Measurements from ENCODE around the gene WWOX.

The WWOX gene

DNA sequence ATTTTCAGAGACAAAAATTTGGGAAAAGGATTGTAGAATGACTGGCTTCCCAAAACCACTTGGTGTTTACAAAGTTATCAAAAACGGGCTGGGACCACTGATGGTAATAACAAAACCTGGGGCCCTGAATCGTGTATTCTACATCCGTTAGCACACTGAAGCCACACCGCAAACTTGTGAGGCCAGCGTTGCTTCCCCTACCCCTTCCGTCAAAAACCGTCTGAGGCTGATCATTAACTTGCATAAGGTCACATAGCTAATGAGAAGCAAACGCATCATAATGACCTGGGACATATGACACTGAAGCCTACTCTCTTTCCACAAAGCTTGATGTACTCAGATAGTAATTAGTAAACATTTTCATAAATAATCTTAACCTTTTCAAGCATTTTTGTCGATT is 796.8 kb downstream of the WWOX start:
- no peak overlapping the region for H3K9ac ChIP-seq (ENCODE audit: low read depth in 1 of 2, low read length in 2 of 2)
- H3K27me3 ChIP-seq (ENCODE audit: control insufficient read depth in 2 of 2, insufficient read depth in 2 of 2, low read length in 2 of 2) = no peaks in the 10 kb centered on the region
- H3K36me3 ChIP-seq (ENCODE audit: control insufficient read depth in 2 of 2, insufficient read depth in 2 of 2, low read length in 2 of 2) = no peaks in the 10 kb centered on the region
- no peaks in the 10 kb centered on the region for H3K4me1 ChIP-seq (ENCODE audit: control insufficient read depth in 2 of 2, insufficient read depth in 2 of 2, low read length in 2 of 2)
- H3K4me3 ChIP-seq (ENCODE audit: low read length in 2 of 2) = no peak overlapping the region
- no peaks in the 10 kb centered on the region for H3K9me3 ChIP-seq (ENCODE audit: control insufficient read depth in 2 of 2, low read length in 2 of 2)
- no peak overlapping the region for H3K27ac ChIP-seq (ENCODE audit: low read depth in 2 of 2, low read length in 2 of 2)

DNA sequence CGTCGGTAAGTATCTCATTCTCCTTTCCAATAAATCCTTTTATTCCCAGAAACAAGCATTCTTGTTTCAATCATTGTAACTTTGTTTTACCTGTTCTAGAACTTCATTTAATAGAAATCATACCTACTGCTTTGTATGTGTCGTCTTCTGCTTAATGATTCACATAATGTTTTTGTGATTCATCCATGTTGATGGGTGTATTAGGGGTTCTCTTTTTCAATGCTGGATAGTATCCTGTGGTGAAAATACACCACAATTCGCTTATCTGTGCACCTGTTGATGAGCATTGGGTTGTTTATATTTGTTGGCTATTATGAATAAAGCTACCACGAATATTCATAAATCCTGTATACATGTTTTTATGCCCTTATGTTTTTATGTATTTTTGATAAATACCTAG is 797.8 kb downstream of the WWOX start:
- Histone ChIP-seq H3K4me3 (ENCODE audit: low read length in 2 of 2) (no peak overlapping the region), H3K36me3 (ENCODE audit: control insufficient read depth in 2 of 2, insufficient read depth in 2 of 2, low read length in 2 of 2) (no peaks in the 10 kb centered on the region), H3K27me3 (ENCODE audit: control insufficient read depth in 2 of 2, insufficient read depth in 2 of 2, low read length in 2 of 2) (no peaks in the 10 kb centered on the region), H3K9ac (ENCODE audit: low read depth in 1 of 2, low read length in 2 of 2) (no peak overlapping the region), H3K4me1 (ENCODE audit: control insufficient read depth in 2 of 2, insufficient read depth in 2 of 2, low read length in 2 of 2) (no peaks in the 10 kb centered on the region), H3K27ac (ENCODE audit: low read depth in 2 of 2, low read length in 2 of 2) (no peak overlapping the region), H3K9me3 (ENCODE audit: control insufficient read depth in 2 of 2, low read length in 2 of 2) (no peaks in the 10 kb centered on the region)

DNA sequence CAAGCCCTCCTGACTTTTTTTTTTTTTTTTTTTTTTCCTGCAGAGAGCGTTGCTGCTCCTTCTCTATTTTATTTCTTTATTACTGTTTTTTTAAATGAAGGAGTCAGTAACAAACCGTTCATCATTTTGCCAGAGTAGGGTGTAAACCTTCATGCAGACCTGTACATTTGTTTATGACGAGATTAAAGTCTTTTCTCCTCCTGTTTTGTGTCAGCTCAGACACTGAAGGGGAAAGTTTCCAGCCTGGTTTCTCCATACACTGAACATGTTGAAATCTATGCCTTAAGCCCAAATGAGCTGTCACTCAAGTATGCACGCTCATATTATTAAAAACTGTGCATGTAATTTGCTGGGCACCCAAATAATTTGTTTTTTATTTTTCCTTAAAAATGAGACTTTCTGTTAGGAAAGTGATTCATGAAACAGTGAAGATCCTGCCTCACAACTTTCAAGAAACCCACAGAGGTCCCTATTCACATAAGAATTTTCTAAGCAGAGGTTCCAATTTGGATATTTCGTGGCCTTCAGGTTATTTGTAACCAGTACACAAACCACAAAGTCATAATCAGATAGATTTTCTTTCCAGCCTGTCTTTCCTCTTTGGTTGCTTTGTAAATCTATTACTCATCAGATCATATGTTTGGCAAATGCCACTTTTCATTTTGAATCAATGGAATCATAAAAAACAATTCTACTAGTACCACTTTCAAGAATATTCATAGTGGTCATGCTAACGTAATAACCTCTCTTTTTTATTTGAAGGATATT is 800.8 kb downstream of the WWOX start:
- Histone ChIP-seq H3K4me3 (ENCODE audit: low read length in 2 of 2) (no peak overlapping the region), H3K9me3 (ENCODE audit: control insufficient read depth in 2 of 2, low read length in 2 of 2) (no peaks in the 10 kb centered on the region), H3K9ac (ENCODE audit: low read depth in 1 of 2, low read length in 2 of 2) (no peak overlapping the region), H3K27ac (ENCODE audit: low read depth in 2 of 2, low read length in 2 of 2) (no peak overlapping the region), H3K36me3 (ENCODE audit: control insufficient read depth in 2 of 2, insufficient read depth in 2 of 2, low read length in 2 of 2) (no peaks in the 10 kb centered on the region), H3K27me3 (ENCODE audit: control insufficient read depth in 2 of 2, insufficient read depth in 2 of 2, low read length in 2 of 2) (no peaks in the 10 kb centered on the region), H3K4me1 (ENCODE audit: control insufficient read depth in 2 of 2, insufficient read depth in 2 of 2, low read length in 2 of 2) (no peaks in the 10 kb centered on the region)

DNA sequence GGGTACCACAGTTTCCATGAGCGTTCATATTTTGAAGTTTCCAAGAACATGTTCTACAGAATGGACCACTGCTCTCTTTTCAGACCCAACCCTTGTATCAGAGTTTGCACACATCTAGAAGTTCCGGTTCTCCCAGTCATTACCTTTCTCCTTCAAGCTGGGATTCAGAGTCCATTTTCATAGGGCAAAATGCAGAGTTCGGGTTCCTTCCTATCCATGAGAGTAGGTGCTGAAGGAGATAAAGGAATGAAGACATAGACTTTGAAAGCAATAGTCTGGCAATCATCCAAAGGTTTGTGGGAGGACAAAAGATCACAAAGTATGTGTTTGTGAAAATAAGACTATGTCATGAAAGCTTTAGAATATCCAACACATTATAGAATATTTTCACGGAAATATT is 801.5 kb downstream of the WWOX start:
- H3K9me3 ChIP-seq (ENCODE audit: control insufficient read depth in 2 of 2, low read length in 2 of 2) = no peaks in the 10 kb centered on the region
- H3K27ac ChIP-seq (ENCODE audit: low read depth in 2 of 2, low read length in 2 of 2) = no peak overlapping the region
- no peaks in the 10 kb centered on the region for H3K36me3 ChIP-seq (ENCODE audit: control insufficient read depth in 2 of 2, insufficient read depth in 2 of 2, low read length in 2 of 2)
- no peaks in the 10 kb centered on the region for H3K27me3 ChIP-seq (ENCODE audit: control insufficient read depth in 2 of 2, insufficient read depth in 2 of 2, low read length in 2 of 2)
- H3K9ac ChIP-seq (ENCODE audit: low read depth in 1 of 2, low read length in 2 of 2) = no peak overlapping the region
- no peaks in the 10 kb centered on the region for H3K4me1 ChIP-seq (ENCODE audit: control insufficient read depth in 2 of 2, insufficient read depth in 2 of 2, low read length in 2 of 2)
- H3K4me3 ChIP-seq (ENCODE audit: low read length in 2 of 2) = no peak overlapping the region

DNA sequence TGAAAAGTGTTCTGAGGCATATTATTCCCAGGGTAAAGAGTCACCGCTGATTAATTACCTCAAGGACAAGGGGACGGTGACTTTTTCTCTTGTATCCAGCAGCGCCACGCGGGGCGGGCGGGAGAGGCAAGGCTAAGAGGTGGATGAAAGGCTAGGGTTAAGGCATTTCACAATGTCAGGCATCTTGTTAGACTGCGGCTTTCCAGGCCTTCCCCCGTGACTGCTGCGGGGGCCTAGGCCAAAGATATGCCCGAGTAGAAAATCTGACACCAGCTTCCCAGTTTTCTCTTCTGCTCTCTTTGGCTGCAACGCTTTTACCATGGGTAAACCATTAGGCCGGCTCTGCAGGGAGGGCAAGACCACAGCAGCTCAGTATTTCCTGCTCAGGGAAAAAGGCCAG is 802.9 kb downstream of the WWOX start:
- Histone ChIP-seq H3K9ac (ENCODE audit: low read depth in 1 of 2, low read length in 2 of 2) (no peak overlapping the region), H3K27me3 (ENCODE audit: control insufficient read depth in 2 of 2, insufficient read depth in 2 of 2, low read length in 2 of 2) (no peaks in the 10 kb centered on the region), H3K4me1 (ENCODE audit: control insufficient read depth in 2 of 2, insufficient read depth in 2 of 2, low read length in 2 of 2) (no peaks in the 10 kb centered on the region), H3K4me3 (ENCODE audit: low read length in 2 of 2) (no peak overlapping the region), H3K27ac (ENCODE audit: low read depth in 2 of 2, low read length in 2 of 2) (no peak overlapping the region), H3K9me3 (ENCODE audit: control insufficient read depth in 2 of 2, low read length in 2 of 2) (no peaks in the 10 kb centered on the region), H3K36me3 (ENCODE audit: control insufficient read depth in 2 of 2, insufficient read depth in 2 of 2, low read length in 2 of 2) (no peaks in the 10 kb centered on the region)

DNA sequence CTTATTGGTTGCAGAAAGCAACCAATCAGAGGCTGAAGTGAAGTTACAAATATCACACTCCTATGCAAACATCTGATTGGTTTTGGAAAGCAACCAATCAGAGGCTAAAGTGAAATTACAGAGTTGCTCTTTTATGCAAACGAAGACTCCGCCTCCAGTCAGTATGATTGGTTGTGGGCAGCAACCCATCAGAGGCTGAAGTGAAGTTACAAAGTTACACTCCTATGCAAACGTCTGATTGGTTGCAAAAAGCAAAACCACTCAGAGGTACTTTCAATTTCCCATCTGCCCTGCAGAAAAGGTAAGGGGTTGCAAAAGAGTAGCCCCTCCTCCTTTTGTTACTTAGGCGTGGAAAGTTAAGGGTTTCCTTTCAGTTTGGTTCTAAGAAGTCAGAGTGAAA is 803.8 kb downstream of the WWOX start:
- Histone ChIP-seq H3K9ac (ENCODE audit: low read depth in 1 of 2, low read length in 2 of 2) (no peak overlapping the region), H3K27ac (ENCODE audit: low read depth in 2 of 2, low read length in 2 of 2) (no peak overlapping the region), H3K4me1 (ENCODE audit: control insufficient read depth in 2 of 2, insufficient read depth in 2 of 2, low read length in 2 of 2) (no peaks in the 10 kb centered on the region), H3K36me3 (ENCODE audit: control insufficient read depth in 2 of 2, insufficient read depth in 2 of 2, low read length in 2 of 2) (no peaks in the 10 kb centered on the region), H3K4me3 (ENCODE audit: low read length in 2 of 2) (no peak overlapping the region), H3K9me3 (ENCODE audit: control insufficient read depth in 2 of 2, low read length in 2 of 2) (no peaks in the 10 kb centered on the region), H3K27me3 (ENCODE audit: control insufficient read depth in 2 of 2, insufficient read depth in 2 of 2, low read length in 2 of 2) (no peaks in the 10 kb centered on the region)

DNA sequence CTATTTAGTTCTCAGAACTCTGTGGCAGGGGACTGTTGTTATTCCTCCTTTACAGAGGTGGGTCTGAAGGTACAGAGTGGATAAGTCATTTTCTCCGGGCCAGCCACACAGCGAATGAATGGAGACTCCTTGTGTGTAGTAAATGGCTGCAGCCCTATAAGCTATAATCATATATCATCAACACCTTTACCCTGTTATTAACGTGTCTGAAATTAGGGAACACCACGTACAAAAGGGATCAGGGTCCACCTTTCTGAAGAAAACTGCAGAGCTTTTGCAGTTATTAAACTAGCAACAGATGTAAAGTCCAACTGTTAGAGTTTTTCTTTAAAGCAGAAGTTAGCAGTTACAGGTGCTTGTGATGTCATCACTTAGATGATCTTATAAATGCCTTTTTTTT is 804.4 kb downstream of the WWOX start:
- no peaks in the 10 kb centered on the region for H3K4me1 ChIP-seq (ENCODE audit: control insufficient read depth in 2 of 2, insufficient read depth in 2 of 2, low read length in 2 of 2)
- no peak overlapping the region for H3K27ac ChIP-seq (ENCODE audit: low read depth in 2 of 2, low read length in 2 of 2)
- no peak overlapping the region for H3K9ac ChIP-seq (ENCODE audit: low read depth in 1 of 2, low read length in 2 of 2)
- no peak overlapping the region for H3K4me3 ChIP-seq (ENCODE audit: low read length in 2 of 2)
- H3K9me3 ChIP-seq (ENCODE audit: control insufficient read depth in 2 of 2, low read length in 2 of 2) = no peaks in the 10 kb centered on the region
- H3K27me3 ChIP-seq (ENCODE audit: control insufficient read depth in 2 of 2, insufficient read depth in 2 of 2, low read length in 2 of 2) = no peaks in the 10 kb centered on the region
- no peaks in the 10 kb centered on the region for H3K36me3 ChIP-seq (ENCODE audit: control insufficient read depth in 2 of 2, insufficient read depth in 2 of 2, low read length in 2 of 2)

DNA sequence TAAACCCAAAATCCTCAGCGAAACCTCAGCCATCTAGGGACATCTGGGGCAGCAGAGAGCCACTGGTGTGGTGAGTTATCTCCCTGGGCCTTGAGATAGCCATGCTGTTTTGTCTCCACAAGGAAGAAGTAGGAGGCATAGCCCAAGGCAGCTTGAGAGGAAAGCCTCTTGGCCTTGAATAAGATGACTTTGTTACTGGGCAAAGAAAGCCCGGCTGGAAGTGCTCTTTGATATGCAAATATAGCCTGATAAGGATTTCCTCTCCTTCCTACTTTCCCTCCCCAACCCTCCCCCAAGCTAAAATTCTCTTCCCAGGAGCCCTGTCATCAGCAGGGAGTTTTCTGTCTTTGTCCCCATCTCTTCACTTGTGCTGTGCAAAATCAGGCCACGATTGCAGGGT is 806.7 kb downstream of the WWOX start:
- no peaks in the 10 kb centered on the region for H3K36me3 ChIP-seq (ENCODE audit: control insufficient read depth in 2 of 2, insufficient read depth in 2 of 2, low read length in 2 of 2)

DNA sequence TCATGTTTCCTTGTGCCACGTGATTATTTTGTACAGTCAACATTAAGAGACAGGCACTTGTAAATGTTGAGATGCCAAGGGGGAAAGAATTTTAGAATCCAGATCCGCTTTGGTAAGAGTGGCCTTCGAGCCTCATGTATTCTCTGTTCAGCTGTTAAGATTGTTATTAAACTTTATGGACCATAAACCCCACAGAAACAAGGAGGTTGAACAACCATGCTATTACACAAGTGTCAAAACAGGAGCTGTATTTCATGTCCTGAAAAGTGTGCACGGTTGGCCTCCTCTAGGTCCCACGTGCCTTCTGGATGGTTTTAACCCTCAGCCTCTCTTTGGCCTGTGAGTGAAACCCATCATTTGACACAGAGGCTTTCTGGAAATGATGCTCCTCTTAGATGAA is 809.8 kb downstream of the WWOX start:
- Histone ChIP-seq H3K4me3 (ENCODE audit: low read length in 2 of 2) (no peak overlapping the region), H3K9ac (ENCODE audit: low read depth in 1 of 2, low read length in 2 of 2) (no peak overlapping the region), H3K27me3 (ENCODE audit: control insufficient read depth in 2 of 2, insufficient read depth in 2 of 2, low read length in 2 of 2) (no peaks in the 10 kb centered on the region), H3K9me3 (ENCODE audit: control insufficient read depth in 2 of 2, low read length in 2 of 2) (no peaks in the 10 kb centered on the region), H3K4me1 (ENCODE audit: control insufficient read depth in 2 of 2, insufficient read depth in 2 of 2, low read length in 2 of 2) (no peaks in the 10 kb centered on the region), H3K36me3 (ENCODE audit: control insufficient read depth in 2 of 2, insufficient read depth in 2 of 2, low read length in 2 of 2) (no peaks in the 10 kb centered on the region), H3K27ac (ENCODE audit: low read depth in 2 of 2, low read length in 2 of 2) (no peak overlapping the region)

More for the DNA sequence above, 806.7 kb downstream of the WWOX start:
- no peaks in the 10 kb centered on the region for H3K4me1 ChIP-seq (ENCODE audit: control insufficient read depth in 2 of 2, insufficient read depth in 2 of 2, low read length in 2 of 2)
- H3K9me3 ChIP-seq (ENCODE audit: control insufficient read depth in 2 of 2, low read length in 2 of 2) = no peaks in the 10 kb centered on the region
- no peaks in the 10 kb centered on the region for H3K27me3 ChIP-seq (ENCODE audit: control insufficient read depth in 2 of 2, insufficient read depth in 2 of 2, low read length in 2 of 2)
- H3K4me3 ChIP-seq (ENCODE audit: low read length in 2 of 2) = no peak overlapping the region
- H3K27ac ChIP-seq (ENCODE audit: low read depth in 2 of 2, low read length in 2 of 2) = no peak overlapping the region
- H3K9ac ChIP-seq (ENCODE audit: low read depth in 1 of 2, low read length in 2 of 2) = no peak overlapping the region

DNA sequence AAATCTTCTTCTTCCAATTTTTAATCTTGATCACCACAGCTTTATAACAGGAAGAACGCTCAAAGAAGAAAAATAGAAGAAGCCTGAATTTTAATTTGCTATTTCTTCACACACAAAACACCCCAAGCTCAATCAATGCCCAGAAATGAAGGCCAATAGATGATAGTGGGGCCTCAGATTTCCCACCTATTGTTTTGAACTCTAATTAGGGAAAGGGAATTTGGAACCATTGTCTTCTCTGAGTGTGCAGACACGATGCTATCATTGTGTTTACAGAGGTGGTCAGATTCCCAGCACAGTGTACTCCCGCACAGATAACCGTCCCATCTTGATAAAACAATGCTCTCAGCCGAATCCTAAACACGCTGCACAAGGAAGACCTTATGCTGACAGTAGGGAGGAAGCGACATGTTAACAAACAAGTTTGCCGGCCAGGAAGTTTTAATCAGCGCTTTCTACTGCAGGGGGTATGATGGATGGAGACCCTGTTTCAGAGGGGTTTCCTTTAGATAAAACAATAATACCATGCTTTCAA is 816.4 kb downstream of the WWOX start:
- Histone ChIP-seq H3K4me3 (ENCODE audit: low read length in 2 of 2) (no peak overlapping the region), H3K9ac (ENCODE audit: low read depth in 1 of 2, low read length in 2 of 2) (no peak overlapping the region), H3K27me3 (ENCODE audit: control insufficient read depth in 2 of 2, insufficient read depth in 2 of 2, low read length in 2 of 2) (no peaks in the 10 kb centered on the region), H3K4me1 (ENCODE audit: control insufficient read depth in 2 of 2, insufficient read depth in 2 of 2, low read length in 2 of 2) (no peaks in the 10 kb centered on the region), H3K36me3 (ENCODE audit: control insufficient read depth in 2 of 2, insufficient read depth in 2 of 2, low read length in 2 of 2) (no peaks in the 10 kb centered on the region), H3K27ac (ENCODE audit: low read depth in 2 of 2, low read length in 2 of 2) (no peak overlapping the region), H3K9me3 (ENCODE audit: control insufficient read depth in 2 of 2, low read length in 2 of 2) (no peaks in the 10 kb centered on the region)

Measured in mucosa of rectum (tissue), 2 donors.